Activated CD4-positive, alpha-beta T cell treated with anti-CD3 and anti-CD28 coated beads for 48 hours (primary cell): ENCODE data around the gene RPP40.
"Not testable (repeated sequence)": the region's sequence is repeated elsewhere in the genome, so short reads cannot be mapped to it uniquely, and the experiment has no call there.

Experiments
- DNase-seq: peaks from one replicate; pipeline ENCODE4 v3.0.0-alpha.2; 2020

RPP40 gene

GRCh38 chr6:5012519-5012918, 8.7 kb upstream of the RPP40 start:
- DNase-seq = no peak

GRCh38 chr6:5011346-5011745, 7.5 kb upstream of the RPP40 start:
- no peak for DNase-seq

GRCh38 chr6:5007531-5007930, 3.7 kb upstream of the RPP40 start:
- DNase-seq = no peak

- DNase-seq = no peak
Measured at GRCh38 chr6:5006222-5006621, 2.4 kb upstream of the RPP40 start.

GRCh38 chr6:5005038-5005433, 1.2 kb upstream of the RPP40 start:
- DNase-seq = not testable (repeated sequence)

- DNase-seq = no peak
Measured at GRCh38 chr6:5004373-5005037, 668 bp upstream of the RPP40 start.

GRCh38 chr6:4999586-4999985, 4.3 kb downstream of the RPP40 start:
- no peak for DNase-seq

GRCh38 chr6:4997862-4998261, 6.0 kb downstream of the RPP40 start:
- DNase-seq = no peak

- no peak for DNase-seq
Measured at GRCh38 chr6:4994741-4995140, 9.1 kb downstream of the RPP40 start.

GRCh38 chr6:4987432-4987831, 16.4 kb downstream of the RPP40 start:
- no peak for DNase-seq

- DNase-seq = no peak
Measured at GRCh38 chr6:4986999-4987398, 16.8 kb downstream of the RPP40 start.

GRCh38 chr6:4983322-4983721, 20.5 kb downstream of the RPP40 start:
- DNase-seq = no peak

GRCh38 chr6:4981761-4982160, 22.1 kb downstream of the RPP40 start:
- no peak for DNase-seq

GRCh38 chr6:4979426-4979825, 24.4 kb downstream of the RPP40 start:
- DNase-seq = no peak

- no peak for DNase-seq
Measured at GRCh38 chr6:4977468-4977867, 26.4 kb downstream of the RPP40 start.

GRCh38 chr6:4975506-4975905, 28.3 kb downstream of the RPP40 start:
- no peak for DNase-seq

GRCh38 chr6:4974962-4975361, 28.9 kb downstream of the RPP40 start:
- DNase-seq = no peak

GRCh38 chr6:4973982-4974745, 29.7 kb downstream of the RPP40 start:
- no peak for DNase-seq

- no peak for DNase-seq
Measured at GRCh38 chr6:4973415-4973814, 30.4 kb downstream of the RPP40 start.

- no peak for DNase-seq
Measured at GRCh38 chr6:4972438-4972837, 31.4 kb downstream of the RPP40 start.

- DNase-seq = no peak
Measured at GRCh38 chr6:4971851-4972250, 32.0 kb downstream of the RPP40 start.

- no peak for DNase-seq
Measured at GRCh38 chr6:4970739-4971395, 33.0 kb downstream of the RPP40 start.

- no peak for DNase-seq
Measured at GRCh38 chr6:4969609-4970285, 34.1 kb downstream of the RPP40 start.
